Transverse colon (tissue), 3 donors: ENCODE measurements around the gene ACSF3.

Experiments
- EP300 ChIP-seq: sonication (generic); formaldehyde crosslinking; IDR thresholded peaks from one replicate; pipeline ENCODE4 v1.6.1; 2017; ENCODE audit warnings: antibody characterized with exemption, low read depth
- POLR2A ChIP-seq: fragments of 450-650 bp; IDR thresholded peaks from one replicate; pipeline ENCODE4 v1.6.1; 2016; ENCODE audit warnings: antibody characterized with exemption, mild to moderate bottlenecking, moderate library complexity
- TF ChIP-seq, protein P1 (sequence below), 5 experiments: fragments of 200-600 bp in 3 of 5; fragments of 450-650 bp in 2 of 5; sonication (generic) in 3 of 5; IDR thresholded peaks; 1 replicate in 2 of 5; 2 replicates in 3 of 5; pipeline ENCODE4 v1.5.1; 2016 to 2017; ENCODE audit warnings: antibody characterized with exemption in 5 of 5, inconsistent platforms in 3 of 5, mild to moderate bottlenecking in 2 of 5, moderate library complexity in 1 of 5

DNA sequence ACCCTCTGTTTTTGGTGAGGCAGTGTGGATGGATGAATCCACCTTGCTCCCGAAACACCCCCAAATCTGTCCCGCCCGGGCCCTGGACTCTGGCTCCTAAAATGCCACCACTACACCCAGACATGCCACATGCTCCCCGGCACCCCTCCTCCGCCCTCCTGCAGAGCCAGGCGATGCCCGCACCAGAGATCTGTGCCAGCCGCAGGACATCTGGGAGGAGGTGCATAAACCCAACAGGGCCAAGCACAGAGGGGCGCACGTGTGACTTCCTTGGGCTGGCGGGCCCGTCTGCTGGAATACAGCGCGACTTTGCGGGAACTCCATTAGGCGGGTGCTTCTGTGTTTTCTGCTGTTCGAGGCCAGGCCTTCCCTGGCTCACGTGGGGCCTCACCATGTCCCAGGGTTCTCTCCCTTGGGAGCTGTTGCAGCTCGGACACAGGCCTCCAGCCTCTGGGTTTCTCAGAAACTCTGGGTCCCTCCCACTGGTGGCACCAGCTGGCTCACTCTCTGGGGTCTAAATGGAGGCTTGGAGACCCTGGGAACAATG, 14.1 kb upstream of the ACSF3 start:
- no peak for TF ChIP-seq EP300
- TF ChIP-seq, protein P1, sequence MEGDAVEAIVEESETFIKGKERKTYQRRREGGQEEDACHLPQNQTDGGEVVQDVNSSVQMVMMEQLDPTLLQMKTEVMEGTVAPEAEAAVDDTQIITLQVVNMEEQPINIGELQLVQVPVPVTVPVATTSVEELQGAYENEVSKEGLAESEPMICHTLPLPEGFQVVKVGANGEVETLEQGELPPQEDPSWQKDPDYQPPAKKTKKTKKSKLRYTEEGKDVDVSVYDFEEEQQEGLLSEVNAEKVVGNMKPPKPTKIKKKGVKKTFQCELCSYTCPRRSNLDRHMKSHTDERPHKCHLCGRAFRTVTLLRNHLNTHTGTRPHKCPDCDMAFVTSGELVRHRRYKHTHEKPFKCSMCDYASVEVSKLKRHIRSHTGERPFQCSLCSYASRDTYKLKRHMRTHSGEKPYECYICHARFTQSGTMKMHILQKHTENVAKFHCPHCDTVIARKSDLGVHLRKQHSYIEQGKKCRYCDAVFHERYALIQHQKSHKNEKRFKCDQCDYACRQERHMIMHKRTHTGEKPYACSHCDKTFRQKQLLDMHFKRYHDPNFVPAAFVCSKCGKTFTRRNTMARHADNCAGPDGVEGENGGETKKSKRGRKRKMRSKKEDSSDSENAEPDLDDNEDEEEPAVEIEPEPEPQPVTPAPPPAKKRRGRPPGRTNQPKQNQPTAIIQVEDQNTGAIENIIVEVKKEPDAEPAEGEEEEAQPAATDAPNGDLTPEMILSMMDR (IDR thresholded peaks at IDR 0.05), result no peak
- no peak for TF ChIP-seq POLR2A
